HL-60 (cell line): ENCODE data around the gene TMEFF2.

Experiments used
- DNase-seq, 2 experiments: peaks; one replicate each; pipeline ENCODE4 v3.0.0-alpha.2; 2010 to 2020; ENCODE audit warnings: low read depth in 1 of 2, low spot score in 1 of 2
- H3K27ac ChIP-seq: fragments of 250-450 bp; sonication (Bioruptor Pico); replicated peaks from 2 replicates; pipeline ENCODE4 v1.5.1; 2020; ENCODE audit warnings: mild to moderate bottlenecking, moderate library complexity
- H3K27me3 ChIP-seq: fragments of 250-450 bp; sonication (Bioruptor Pico); 2 replicates; pipeline ENCODE4 v1.5.1; 2021; ENCODE audit warnings: mild to moderate bottlenecking, moderate library complexity; ENCODE audit not compliant: insufficient read depth, poor library complexity, severe bottlenecking
- H3K4me3 ChIP-seq: replicated peaks from 2 replicates; pipeline ENCODE4 v1.5.1; 2011; ENCODE audit warnings: mild to moderate bottlenecking, control low read depth, low read length; ENCODE audit not compliant: insufficient read depth
- CTCF ChIP-seq: IDR thresholded peaks from one replicate; pipeline ENCODE4 v1.5.1; 2011; ENCODE audit warnings: low read length, control low read depth, inconsistent platforms; ENCODE audit not compliant: insufficient read depth
- GABPA ChIP-seq: IDR thresholded peaks from 2 replicates; pipeline ENCODE4 v1.6.1; 2012; ENCODE audit warnings: low read depth
- POLR2AphosphoS5 ChIP-seq: IDR thresholded peaks from 2 replicates; pipeline ENCODE4 v1.6.1; 2012; ENCODE audit warnings: low read depth
- REST ChIP-seq: IDR thresholded peaks from 2 replicates; pipeline ENCODE4 v1.6.1; 2012; ENCODE audit warnings: low read depth; ENCODE audit not compliant: insufficient replicate concordance
- SPI1 ChIP-seq: IDR thresholded peaks from 2 replicates; pipeline ENCODE4 v1.6.1; 2012; ENCODE audit warnings: low read depth, mild to moderate bottlenecking, borderline replicate concordance

TMEFF2 gene

GRCh38 chr2:192190474-192190873, 4.3 kb downstream of the TMEFF2 start:
- DNase-seq: no peak
- Histone ChIP-seq H3K27me3 (peaks cover 27% of the 10 kb centered on the region), H3K4me3 (no peak overlapping the region), H3K27ac (no peak overlapping the region)
- TF ChIP-seq REST (no peak), GABPA (no peak), CTCF (no peak), POLR2AphosphoS5 (no peak), SPI1 (no peak)

- Histone ChIP-seq H3K4me3 (no peak overlapping the region), H3K27ac (no peak overlapping the region), H3K27me3 (peaks cover 2% of the 10 kb centered on the region)
- no peak for DNase-seq
- TF ChIP-seq SPI1: no peak
- TF ChIP-seq GABPA: no peak
- no peak for TF ChIP-seq CTCF
- no peak for TF ChIP-seq REST
- no peak for TF ChIP-seq POLR2AphosphoS5
Measured at GRCh38 chr2:192186806-192187205, 7.9 kb downstream of the TMEFF2 start.

- peaks cover 2% of the 10 kb centered on the region for H3K27me3 ChIP-seq
- no peak for DNase-seq
- no peak overlapping the region for H3K27ac ChIP-seq
- no peak for TF ChIP-seq POLR2AphosphoS5
- TF ChIP-seq CTCF: no peak
- TF ChIP-seq REST: no peak
- no peak for TF ChIP-seq SPI1
- no peak for TF ChIP-seq GABPA
- H3K4me3 ChIP-seq: no peak overlapping the region
Measured at GRCh38 chr2:192184349-192184748, 10.4 kb downstream of the TMEFF2 start.
